CD14-positive monocyte (primary cell): ENCODE results near the gene DCLK2. TPM values are rescaled to one million over a fixed set of nuclear protein-coding genes. Genes with fewer than 3 reads are reported as not detected.

Experiments used
- DNase-seq, 3 donors: peaks; one replicate each; pipeline ENCODE4 v3.0.0-alpha.2; 2011 to 2022
- H2AFZ ChIP-seq: 2 replicates; pipeline ENCODE4 v1.6.0; 2012; ENCODE audit warnings: mild to moderate bottlenecking, low read depth, low read length, inconsistent platforms; ENCODE audit not compliant: insufficient read depth, poor library complexity, severe bottlenecking
- H3K27ac ChIP-seq, 2 donors: 1 replicate in 1 of 2; 2 replicates in 1 of 2; pipeline ENCODE4 v1.5.1; 2012 to 2013; ENCODE audit warnings: low read length in 2 of 2, control low read depth in 1 of 2, inconsistent platforms in 1 of 2, low read depth in 1 of 2, mild to moderate bottlenecking in 1 of 2
- H3K27me3 ChIP-seq, 2 donors: one replicate each; pipeline versions ENCODE4 v1.6.0 to v1.6.1; 2011 to 2013; ENCODE audit warnings: low read length in 2 of 2; ENCODE audit not compliant: control insufficient read depth in 2 of 2, insufficient read depth in 2 of 2
- H3K36me3 ChIP-seq, 2 donors: replicated peaks in 1 of 2; 1 replicate in 1 of 2; 2 replicates in 1 of 2; pipeline versions ENCODE4 v1.5.1 to v1.6.1; 2012 to 2013; ENCODE audit warnings: low read length in 2 of 2, control low read depth in 1 of 2, inconsistent platforms in 1 of 2, mild to moderate bottlenecking in 1 of 2; ENCODE audit not compliant: insufficient read depth in 2 of 2, control insufficient read depth in 1 of 2
- H3K4me1 ChIP-seq, 2 donors: 1 replicate in 1 of 2; 2 replicates in 1 of 2; pipeline versions ENCODE4 v1.5.1 to v1.6.1; 2012 to 2013; ENCODE audit warnings: low read length in 2 of 2, control low read depth in 1 of 2, inconsistent platforms in 1 of 2, mild to moderate bottlenecking in 1 of 2, moderate library complexity in 1 of 2; ENCODE audit not compliant: insufficient read depth in 2 of 2, control insufficient read depth in 1 of 2
- H3K4me2 ChIP-seq: replicated peaks from 2 replicates; pipeline ENCODE3; 2012; ENCODE audit warnings: low read length, moderate library complexity, mild to moderate bottlenecking; ENCODE audit not compliant: poor library complexity, severe bottlenecking; ENCODE audit errors: extremely low read depth
- H3K4me3 ChIP-seq, 3 experiments: fragments of 200-600 bp in 1 of 3; sonication (generic) in 1 of 3; replicated peaks in 1 of 3; 1 replicate in 2 of 3; 2 replicates in 1 of 3; pipeline ENCODE4 v1.5.1; 2011 to 2013; ENCODE audit warnings: low read length in 3 of 3, mild to moderate bottlenecking in 3 of 3, control low read depth in 2 of 3, low read depth in 2 of 3, inconsistent platforms in 1 of 3, moderate library complexity in 1 of 3
- H3K79me2 ChIP-seq: 2 replicates; pipeline ENCODE4 v1.6.0; 2012; ENCODE audit warnings: mild to moderate bottlenecking, control low read depth, inconsistent platforms, low read length, moderate library complexity; ENCODE audit not compliant: insufficient read depth
- H3K9ac ChIP-seq: 2 replicates; pipeline ENCODE4 v1.6.0; 2017; ENCODE audit warnings: low read length, mild to moderate bottlenecking; ENCODE audit not compliant: insufficient read depth, poor library complexity, severe bottlenecking
- H3K9me3 ChIP-seq, 2 donors: replicated peaks in 1 of 2; 1 replicate in 1 of 2; 2 replicates in 1 of 2; pipeline versions ENCODE4 v1.5.1 to v1.6.1; 2012 to 2013; ENCODE audit warnings: low read length in 2 of 2, control low read depth in 1 of 2; ENCODE audit not compliant: control insufficient read depth in 1 of 2, insufficient read depth in 1 of 2
- H4K20me1 ChIP-seq: 2 replicates; pipeline ENCODE4 v1.6.0; 2012; ENCODE audit warnings: mild to moderate bottlenecking, low read length, control low read depth, moderate library complexity; ENCODE audit not compliant: insufficient read depth
- H3K27ac Mint-ChIP-seq, 7 donors: one replicate each; pipeline ENCODE4 v1.8.0; 2020; ENCODE audit warnings: mild to moderate bottlenecking in 7 of 7, mixed read lengths in 7 of 7, moderate library complexity in 6 of 7, inconsistent platforms in 2 of 7
- H3K27me3 Mint-ChIP-seq, 3 donors: one replicate each; pipeline ENCODE4 v1.8.0; 2021 to 2022; ENCODE audit warnings: low read depth in 3 of 3, mild to moderate bottlenecking in 3 of 3, mixed read lengths in 3 of 3, moderate library complexity in 3 of 3, inconsistent platforms in 1 of 3
- H3K36me3 Mint-ChIP-seq, 2 donors: one replicate each; pipeline ENCODE4 v1.8.0; 2020; ENCODE audit warnings: mixed read lengths in 2 of 2, inconsistent platforms in 1 of 2, mild to moderate bottlenecking in 1 of 2
- H3K4me1 Mint-ChIP-seq: one replicate; pipeline ENCODE4 v1.8.0; 2020; ENCODE audit warnings: mild to moderate bottlenecking, mixed read lengths
- H3K4me3 Mint-ChIP-seq, 2 donors: one replicate each; pipeline ENCODE4 v1.8.0; 2020; ENCODE audit warnings: mild to moderate bottlenecking in 2 of 2, mixed read lengths in 2 of 2, moderate library complexity in 1 of 2
- H3K9me3 Mint-ChIP-seq, 7 donors: one replicate each; pipeline ENCODE4 v1.8.0; 2020 to 2022; ENCODE audit warnings: mixed read lengths in 7 of 7, mild to moderate bottlenecking in 6 of 7, moderate library complexity in 6 of 7, inconsistent platforms in 2 of 7
- WGBS: methylation state at CpG from one replicate; pipeline ENCODE4 v1.1.5; 2013; ENCODE audit warnings: missing lambda C conversion rate; ENCODE audit not compliant: insufficient coverage; 5-methylcytosine and 5-hydroxymethylcytosine counted together
- intact Hi-C, 2 donors: fragments of 100-400 bp; cut with micrococcal nuclease; formaldehyde crosslinking; loops; one replicate each; pipeline versions ENCODE4 v1.15.0 to v1.15.1; 2023
- polyA plus RNA-seq, 3 donors: library from polyadenylated mRNA; depleted of rRNA in 1 of 3; unstranded in 2 of 3; stranded (reverse) in 1 of 3; fragments of 300-500 nt in 2 of 3; fragments of >200 nt in 1 of 3; fragmentation: Illumina TruSeq in 2 of 3; gene quantifications; 1 replicate in 2 of 3; 2 replicates in 1 of 3; pipeline ENCODE4 v1.2.3, GENCODE V29; 2012 to 2021
- TF ChIP-seq, protein P1 (sequence below): fragments of 200-600 bp; IDR thresholded peaks from one replicate; pipeline ENCODE4 v1.8.0; 2022; ENCODE audit warnings: antibody characterized with exemption, mild to moderate bottlenecking

Gene DCLK2
- polyA plus RNA-seq, 3 donors, result 0.13 TPM; not detected in 2

GRCh38 chr4:150127757-150128156 lies 49.5 kb downstream of the DCLK2 start:
- Mint-ChIP-seq H3K9me3 (peaks cover 0 to 2% (median 0%) of the 10 kb centered on the region in 7 donors), H3K27ac (no peak overlapping the region), H3K27me3 (no peaks in the 10 kb centered on the region), H3K36me3 (no peaks in the 10 kb centered on the region), H3K4me1 (peaks cover 21% of the 10 kb centered on the region), H3K4me3 (no peak overlapping the region)
- H3K9me3 ChIP-seq, result no peaks in the 10 kb centered on the region
- no peak overlapping the region for H3K27ac ChIP-seq
- no peak for DNase-seq
- WGBS, result 90% methylated on average over 3 of the region's 4 CpGs
- H3K36me3 ChIP-seq, result no peaks in the 10 kb centered on the region
- H2AFZ ChIP-seq, result no peak overlapping the region
- intact Hi-C loops, result no loop called here
- H4K20me1 ChIP-seq, result no peaks in the 10 kb centered on the region
- peaks cover 20 to 22% of the 10 kb centered on the region in 2 donors for H3K4me1 ChIP-seq
- no peak overlapping the region for H3K4me3 ChIP-seq
- TF ChIP-seq, protein P1, sequence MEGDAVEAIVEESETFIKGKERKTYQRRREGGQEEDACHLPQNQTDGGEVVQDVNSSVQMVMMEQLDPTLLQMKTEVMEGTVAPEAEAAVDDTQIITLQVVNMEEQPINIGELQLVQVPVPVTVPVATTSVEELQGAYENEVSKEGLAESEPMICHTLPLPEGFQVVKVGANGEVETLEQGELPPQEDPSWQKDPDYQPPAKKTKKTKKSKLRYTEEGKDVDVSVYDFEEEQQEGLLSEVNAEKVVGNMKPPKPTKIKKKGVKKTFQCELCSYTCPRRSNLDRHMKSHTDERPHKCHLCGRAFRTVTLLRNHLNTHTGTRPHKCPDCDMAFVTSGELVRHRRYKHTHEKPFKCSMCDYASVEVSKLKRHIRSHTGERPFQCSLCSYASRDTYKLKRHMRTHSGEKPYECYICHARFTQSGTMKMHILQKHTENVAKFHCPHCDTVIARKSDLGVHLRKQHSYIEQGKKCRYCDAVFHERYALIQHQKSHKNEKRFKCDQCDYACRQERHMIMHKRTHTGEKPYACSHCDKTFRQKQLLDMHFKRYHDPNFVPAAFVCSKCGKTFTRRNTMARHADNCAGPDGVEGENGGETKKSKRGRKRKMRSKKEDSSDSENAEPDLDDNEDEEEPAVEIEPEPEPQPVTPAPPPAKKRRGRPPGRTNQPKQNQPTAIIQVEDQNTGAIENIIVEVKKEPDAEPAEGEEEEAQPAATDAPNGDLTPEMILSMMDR, result no peak
- H3K27me3 ChIP-seq, result no peaks in the 10 kb centered on the region
- no peaks in the 10 kb centered on the region for H3K79me2 ChIP-seq
- H3K4me2 ChIP-seq, result no peak overlapping the region
- no peak overlapping the region for H3K9ac ChIP-seq

GRCh38 chr4:150130933-150131332 lies 52.7 kb downstream of the DCLK2 start:
- Histone ChIP-seq H3K4me3 (no peak overlapping the region), H3K4me2 (no peak overlapping the region), H3K36me3 (no peaks in the 10 kb centered on the region), H2AFZ (no peak overlapping the region), H4K20me1 (no peaks in the 10 kb centered on the region), H3K79me2 (no peaks in the 10 kb centered on the region), H3K9ac (no peak overlapping the region), H3K4me1 (peaks cover 15 to 17% of the 10 kb centered on the region in 2 donors), H3K9me3 (no peaks in the 10 kb centered on the region), H3K27ac (no peak overlapping the region), H3K27me3 (no peaks in the 10 kb centered on the region)
- intact Hi-C loops, result no loop called here
- H3K4me3 Mint-ChIP-seq, result no peak overlapping the region
- no CpG with 5 or more reads among the region's 2 CpGs for WGBS
- no peak overlapping the region for H3K27ac Mint-ChIP-seq
- no peak for DNase-seq
- TF ChIP-seq, protein P1, result no peak
- H3K4me1 Mint-ChIP-seq, result peaks cover 24% of the 10 kb centered on the region
- peaks cover 0 to 2% (median 0%) of the 10 kb centered on the region in 7 donors for H3K9me3 Mint-ChIP-seq
- H3K27me3 Mint-ChIP-seq, result no peaks in the 10 kb centered on the region
- H3K36me3 Mint-ChIP-seq, result no peaks in the 10 kb centered on the region
